SK-N-SH (cell line): ENCODE data around the gene LANCL2.
"Not testable (repeated sequence)": the region's sequence is repeated elsewhere in the genome, so short reads cannot be mapped to it uniquely, and the experiment has no call there.

Experiments
- CTCF ChIP-seq: fragments of 200-600 bp; sonication (generic); IDR thresholded peaks from 2 replicates; pipeline ENCODE4 v1.6.1; 2017; ENCODE audit warnings: antibody characterized with exemption, mild to moderate bottlenecking, moderate library complexity
- EP300 ChIP-seq, 2 experiments: IDR thresholded peaks; 2 replicates each; pipeline versions ENCODE4 v1.4.0 to v1.6.1; 2012; ENCODE audit warnings: borderline replicate concordance in 1 of 2, low read depth in 1 of 2, low read length in 1 of 2
- GABPA ChIP-seq: IDR thresholded peaks from 2 replicates; pipeline ENCODE4 v1.4.0; 2012; ENCODE audit warnings: low read depth, mild to moderate bottlenecking
- JUND ChIP-seq: IDR thresholded peaks from 2 replicates; pipeline ENCODE4 v1.4.0; 2012
- MAX ChIP-seq: IDR thresholded peaks from 2 replicates; pipeline ENCODE4 v1.4.0; 2012; ENCODE audit warnings: low read depth
- MEF2A ChIP-seq: IDR thresholded peaks from 2 replicates; pipeline ENCODE4 v1.4.0; 2012; ENCODE audit warnings: low read depth, borderline replicate concordance
- POLR2AphosphoS5 ChIP-seq: IDR thresholded peaks from 2 replicates; pipeline ENCODE4 v1.6.1; 2012; ENCODE audit warnings: low read depth, low read length
- RAD21 ChIP-seq: IDR thresholded peaks from 2 replicates; pipeline ENCODE4 v1.6.1; 2012; ENCODE audit warnings: mild to moderate bottlenecking, low read length
- RFX5 ChIP-seq: IDR thresholded peaks from 2 replicates; pipeline ENCODE4 v1.6.1; 2012; ENCODE audit warnings: mild to moderate bottlenecking, improper control_type of control experiment, low read length
- SMC3 ChIP-seq: IDR thresholded peaks from 2 replicates; pipeline ENCODE4 v1.6.1; 2012; ENCODE audit warnings: low read depth, low read length, improper control_type of control experiment
- YY1 ChIP-seq: IDR thresholded peaks from 2 replicates; pipeline ENCODE4 v1.4.0; 2012; ENCODE audit warnings: low read depth, mild to moderate bottlenecking
- TF ChIP-seq, protein P1 (sequence below): IDR thresholded peaks from 2 replicates; pipeline ENCODE4 v1.6.1; 2012; ENCODE audit warnings: mild to moderate bottlenecking, low read depth, low read length, moderate library complexity

DNA sequence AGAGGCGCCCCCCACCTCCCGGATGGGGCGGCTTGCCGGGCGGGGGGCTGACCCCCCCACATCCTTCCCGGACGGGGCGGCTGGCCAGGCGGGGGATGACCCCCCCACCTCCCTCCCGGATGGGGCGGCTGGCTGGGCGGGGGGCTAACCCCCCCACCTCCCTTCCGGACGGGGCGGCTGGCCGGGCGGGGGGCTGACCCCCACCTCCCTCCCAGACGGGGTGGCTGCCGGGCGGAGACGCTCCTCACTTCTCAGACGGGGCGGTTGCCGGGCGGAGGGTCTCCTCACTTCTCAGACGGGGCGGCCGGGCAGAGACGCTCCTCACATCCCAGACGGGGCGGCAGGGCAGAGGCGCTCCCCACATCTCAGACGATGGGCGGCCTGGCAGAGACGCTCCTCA is 37.4 kb downstream of the LANCL2 start:
- TF ChIP-seq MAX; RAD21; MEF2A; YY1; SMC3; POLR2AphosphoS5; CTCF; EP300 (IDR thresholded peaks at IDR 0.05; ENCODE audit: borderline replicate concordance in 1 of 2, low read depth in 1 of 2, low read length in 1 of 2); GABPA; RFX5; JUND: not testable (repeated sequence)
- TF ChIP-seq, protein P1, sequence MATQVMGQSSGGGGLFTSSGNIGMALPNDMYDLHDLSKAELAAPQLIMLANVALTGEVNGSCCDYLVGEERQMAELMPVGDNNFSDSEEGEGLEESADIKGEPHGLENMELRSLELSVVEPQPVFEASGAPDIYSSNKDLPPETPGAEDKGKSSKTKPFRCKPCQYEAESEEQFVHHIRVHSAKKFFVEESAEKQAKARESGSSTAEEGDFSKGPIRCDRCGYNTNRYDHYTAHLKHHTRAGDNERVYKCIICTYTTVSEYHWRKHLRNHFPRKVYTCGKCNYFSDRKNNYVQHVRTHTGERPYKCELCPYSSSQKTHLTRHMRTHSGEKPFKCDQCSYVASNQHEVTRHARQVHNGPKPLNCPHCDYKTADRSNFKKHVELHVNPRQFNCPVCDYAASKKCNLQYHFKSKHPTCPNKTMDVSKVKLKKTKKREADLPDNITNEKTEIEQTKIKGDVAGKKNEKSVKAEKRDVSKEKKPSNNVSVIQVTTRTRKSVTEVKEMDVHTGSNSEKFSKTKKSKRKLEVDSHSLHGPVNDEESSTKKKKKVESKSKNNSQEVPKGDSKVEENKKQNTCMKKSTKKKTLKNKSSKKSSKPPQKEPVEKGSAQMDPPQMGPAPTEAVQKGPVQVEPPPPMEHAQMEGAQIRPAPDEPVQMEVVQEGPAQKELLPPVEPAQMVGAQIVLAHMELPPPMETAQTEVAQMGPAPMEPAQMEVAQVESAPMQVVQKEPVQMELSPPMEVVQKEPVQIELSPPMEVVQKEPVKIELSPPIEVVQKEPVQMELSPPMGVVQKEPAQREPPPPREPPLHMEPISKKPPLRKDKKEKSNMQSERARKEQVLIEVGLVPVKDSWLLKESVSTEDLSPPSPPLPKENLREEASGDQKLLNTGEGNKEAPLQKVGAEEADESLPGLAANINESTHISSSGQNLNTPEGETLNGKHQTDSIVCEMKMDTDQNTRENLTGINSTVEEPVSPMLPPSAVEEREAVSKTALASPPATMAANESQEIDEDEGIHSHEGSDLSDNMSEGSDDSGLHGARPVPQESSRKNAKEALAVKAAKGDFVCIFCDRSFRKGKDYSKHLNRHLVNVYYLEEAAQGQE, result not testable (repeated sequence)
